Activated T-helper 2 cell treated with anti-CD3 and anti-CD28 coated beads, Interferon-gamma antibody, Interleukin-2, Interleukin-4, amounts not matched to agents 10 μg/mL and 5 μg/mL and 100 μg/mL, durations not matched to agents 14 hours and 24 hours and 36 hours (primary cell): ENCODE measurements around the gene GMEB2. TPM values are rescaled to one million over a fixed set of nuclear protein-coding genes. Genes with fewer than 3 reads are reported as not detected.
A peak's percentile ranks its signal among the peaks of the same experiment; 100 is the strongest.
"Not testable (repeated sequence)": the region's sequence is repeated elsewhere in the genome, so short reads cannot be mapped to it uniquely, and the experiment has no call there.

Experiments
- DNase-seq: peaks from one replicate; pipeline ENCODE4 v3.0.0; 2021; ENCODE audit warnings: low spot score
- H3K27ac Mint-ChIP-seq: one replicate; pipeline ENCODE4 v1.8.0; 2021; ENCODE audit warnings: mixed read lengths
- H3K27me3 Mint-ChIP-seq: one replicate; pipeline ENCODE4 v1.8.0; 2021; ENCODE audit warnings: low read depth, mixed read lengths
- H3K36me3 Mint-ChIP-seq: one replicate; pipeline ENCODE4 v1.8.0; 2021; ENCODE audit warnings: low read depth, mixed read lengths
- H3K4me1 Mint-ChIP-seq: one replicate; pipeline ENCODE4 v1.8.0; 2021; ENCODE audit warnings: low read depth, mixed read lengths
- H3K4me3 Mint-ChIP-seq: one replicate; pipeline ENCODE4 v1.8.0; 2021; ENCODE audit warnings: low read depth, mild to moderate bottlenecking, moderate library complexity, mixed read lengths
- H3K9me3 Mint-ChIP-seq: one replicate; pipeline ENCODE4 v1.8.0; 2021; ENCODE audit warnings: mixed read lengths
- intact Hi-C: fragments of 100-400 bp; cut with micrococcal nuclease; formaldehyde crosslinking; loops from one replicate; pipeline ENCODE4 v1.15.1; 2023
- total RNA-seq: library from RNA; stranded (reverse); gene quantifications from 2 replicates; pipeline ENCODE4 v1.2.3, GENCODE V29; 2022

The GMEB2 gene, protein sequence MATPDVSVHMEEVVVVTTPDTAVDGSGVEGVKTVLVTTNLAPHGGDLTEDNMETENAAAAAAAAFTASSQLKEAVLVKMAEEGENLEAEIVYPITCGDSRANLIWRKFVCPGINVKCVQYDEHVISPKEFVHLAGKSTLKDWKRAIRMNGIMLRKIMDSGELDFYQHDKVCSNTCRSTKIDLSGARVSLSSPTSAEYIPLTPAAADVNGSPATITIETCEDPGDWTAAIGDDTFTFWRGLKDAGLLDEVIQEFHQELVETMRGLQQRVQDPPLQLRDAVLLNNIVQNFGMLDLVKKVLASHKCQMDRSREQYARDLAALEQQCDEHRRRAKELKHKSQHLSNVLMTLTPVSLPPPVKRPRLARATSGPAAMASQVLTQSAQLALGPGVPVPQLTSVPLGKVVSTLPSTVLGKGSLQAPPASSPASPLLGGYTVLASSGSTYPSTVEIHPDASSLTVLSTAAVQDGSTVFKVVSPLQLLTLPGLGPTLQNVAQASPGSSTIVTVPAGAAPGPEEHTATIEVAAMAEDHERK
- 12.4 and 13.6 TPM in 2 replicates for total RNA-seq

DNA sequence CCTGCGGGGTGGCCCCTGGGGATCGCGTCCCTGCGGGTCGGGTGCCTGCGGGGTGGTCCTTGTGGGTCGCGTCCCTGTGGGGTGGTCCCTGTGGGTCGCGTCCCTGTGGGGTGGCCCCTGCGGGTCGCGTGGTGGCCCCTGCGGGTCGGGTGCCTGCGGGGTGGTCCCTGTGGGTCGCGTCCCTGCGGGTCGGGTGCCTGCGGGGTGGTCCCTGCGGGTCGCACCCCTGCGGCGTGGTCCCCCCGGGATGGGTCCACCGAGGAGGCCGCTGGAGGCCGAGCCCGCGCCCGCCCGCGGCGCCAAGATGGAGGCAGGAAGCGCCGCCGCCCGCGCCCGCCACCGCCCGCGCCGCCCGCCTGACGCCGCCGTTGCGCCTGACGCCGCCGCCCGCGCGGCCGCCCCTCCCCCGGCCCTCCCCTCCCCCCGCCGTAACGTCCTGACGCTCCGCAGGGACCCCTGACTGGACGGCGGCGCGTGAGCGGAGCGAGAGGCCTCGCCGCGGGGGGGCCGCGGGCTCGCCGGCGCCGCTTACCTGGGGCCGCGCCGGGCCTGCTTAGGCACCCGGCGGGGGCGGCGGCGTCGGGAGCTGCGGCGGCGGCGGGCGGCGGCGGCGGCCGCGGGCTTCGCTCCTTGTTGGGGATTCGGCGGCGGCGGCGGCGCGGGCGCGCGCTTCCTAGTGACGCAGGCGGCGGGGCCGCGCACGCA is at the start of gene GMEB2:
GMEB2 (minus strand) TSS at position 678 of the 705 bp plus-strand sequence. CDS start 7,704 bp downstream, outside the sequence.
- Mint-ChIP-seq H3K27ac (peak within 1 kb of the TSS; percentile 96), H3K36me3 (peaks cover 28% of the 10 kb centered on the region), H3K4me3 (peak within 1 kb of the TSS; percentile 99), H3K27me3 (no peaks in the 10 kb centered on the region), H3K9me3 (no peaks in the 10 kb centered on the region), H3K4me1 (peaks cover 21% of the 10 kb centered on the region)
- peak; percentile 66 for DNase-seq
- intact Hi-C loops = loop anchor here (1.0 kb wide), 2 partner anchors 9 to 73 kb away; no protein-coding TSS in a partner anchor

GRCh38 chr20:63675681-63676368 is 48.9 kb upstream of the GMEB2 start:
- Mint-ChIP-seq H3K36me3 (peaks cover 28% of the 10 kb centered on the region), H3K27me3 (no peaks in the 10 kb centered on the region), H3K4me1 (no peaks in the 10 kb centered on the region), H3K4me3 (no peak overlapping the region), H3K9me3 (no peaks in the 10 kb centered on the region), H3K27ac (no peak overlapping the region)
- intact Hi-C loops = no loop called here
- no peak for DNase-seq

DNA sequence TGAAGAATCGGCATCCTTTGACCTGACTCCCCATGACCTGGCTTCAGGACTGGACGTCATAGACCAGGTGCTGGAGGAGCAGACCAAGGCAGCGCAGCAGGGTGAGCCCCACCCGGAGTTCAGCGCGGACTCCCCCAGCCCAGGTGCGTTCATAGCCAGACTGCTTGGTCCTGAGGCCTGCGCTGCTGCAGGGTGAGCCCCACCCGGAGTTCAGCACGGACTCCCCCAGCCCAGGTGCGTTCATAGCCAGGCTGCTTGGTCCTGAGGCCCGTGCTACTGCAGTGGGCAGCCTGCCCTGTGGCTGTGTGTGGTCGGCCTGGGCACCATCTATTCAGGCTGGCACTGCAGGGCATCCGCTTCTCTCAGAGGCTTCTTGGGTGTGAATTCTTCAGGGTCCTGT is 47.0 kb upstream of the GMEB2 start:
- Mint-ChIP-seq H3K4me1 (no peaks in the 10 kb centered on the region), H3K27me3 (no peaks in the 10 kb centered on the region), H3K27ac (no peak overlapping the region), H3K4me3 (no peak overlapping the region), H3K9me3 (no peaks in the 10 kb centered on the region), H3K36me3 (peaks cover 36% of the 10 kb centered on the region)
- intact Hi-C loops = no loop called here
- no peak for DNase-seq

DNA sequence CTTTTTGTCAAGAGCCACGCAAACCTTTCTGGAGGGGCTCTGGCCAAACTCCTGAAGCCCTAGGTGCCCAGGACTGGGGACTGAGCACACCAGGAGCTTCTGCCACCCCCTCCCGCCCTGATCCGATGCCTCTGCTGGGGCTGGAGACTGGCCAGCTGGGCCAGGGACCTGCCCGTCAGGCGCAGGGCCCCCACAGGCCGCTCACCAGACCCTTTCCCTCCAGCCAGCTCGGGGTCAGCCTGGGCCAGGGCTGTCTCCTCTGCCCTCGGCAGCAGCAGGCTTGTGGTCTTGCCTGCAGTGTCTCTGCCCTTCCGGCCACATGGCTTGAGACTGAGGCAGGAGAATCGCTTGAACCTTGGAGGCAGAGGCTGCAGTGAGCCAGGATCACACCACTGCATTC is 45.8 kb upstream of the GMEB2 start:
- H3K27me3 Mint-ChIP-seq = no peaks in the 10 kb centered on the region
- H3K36me3 Mint-ChIP-seq = peaks cover 40% of the 10 kb centered on the region
- intact Hi-C loops = no loop called here

GRCh38 chr20:63671695-63672094 is 44.8 kb upstream of the GMEB2 start:
- H3K27ac Mint-ChIP-seq, H3K4me1 Mint-ChIP-seq, intact Hi-C loops, H3K27me3 Mint-ChIP-seq, H3K9me3 Mint-ChIP-seq, H3K4me3 Mint-ChIP-seq, DNase-seq: not testable (repeated sequence)
- H3K36me3 Mint-ChIP-seq = peaks cover 40% of the 10 kb centered on the region

More for the DNA sequence above, 45.8 kb upstream of the GMEB2 start:
- DNase-seq = no peak
- Mint-ChIP-seq H3K4me1 (no peaks in the 10 kb centered on the region), H3K4me3 (no peak overlapping the region), H3K9me3 (no peaks in the 10 kb centered on the region), H3K27ac (no peak overlapping the region)

DNA sequence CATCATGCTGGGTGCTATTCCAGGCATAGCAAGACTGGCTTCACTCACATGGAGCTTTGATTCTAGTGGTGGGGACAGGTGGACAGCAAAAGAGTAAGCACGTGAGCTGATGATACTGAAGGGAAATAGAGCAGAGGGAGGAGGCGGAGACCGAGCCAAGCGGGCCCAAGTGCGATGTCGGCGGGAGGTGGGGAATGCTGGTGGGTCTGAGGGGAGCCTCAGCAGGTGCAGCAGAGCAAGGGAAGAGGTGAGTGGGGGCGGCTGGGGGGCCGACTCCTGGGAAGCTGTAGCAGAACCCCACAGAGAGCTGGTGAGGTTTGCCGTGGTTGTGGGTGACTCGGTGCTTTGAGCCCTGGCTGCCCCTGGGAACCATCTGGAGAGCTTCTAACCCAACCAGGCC is 41.5 kb upstream of the GMEB2 start:
- DNase-seq = no peak
- Mint-ChIP-seq H3K9me3 (no peaks in the 10 kb centered on the region), H3K27ac (no peak overlapping the region), H3K4me1 (no peaks in the 10 kb centered on the region), H3K27me3 (no peaks in the 10 kb centered on the region), H3K36me3 (peaks cover 32% of the 10 kb centered on the region), H3K4me3 (no peak overlapping the region)
- intact Hi-C loops = no loop called here

DNA sequence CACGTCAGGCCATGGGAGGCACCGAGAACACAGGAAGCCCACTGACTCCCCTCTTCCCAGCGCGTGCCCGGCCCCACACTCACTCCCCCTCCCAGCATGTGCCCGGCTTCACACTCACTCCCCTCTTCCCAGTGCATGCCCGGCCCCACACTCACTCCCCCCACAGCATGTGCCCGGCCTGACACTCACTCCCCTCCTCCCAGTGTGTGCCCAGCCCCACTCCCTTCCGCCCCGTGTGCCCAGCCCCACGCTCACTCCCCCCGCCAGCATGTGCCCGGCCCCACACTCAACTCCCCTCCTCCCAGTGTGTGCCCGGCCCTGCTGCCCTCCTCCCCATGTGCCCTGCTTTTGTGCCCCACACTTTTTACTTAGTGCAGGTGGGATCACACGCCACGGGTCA is 41.0 kb upstream of the GMEB2 start:
- Mint-ChIP-seq H3K36me3 (peaks cover 32% of the 10 kb centered on the region), H3K4me3 (no peak overlapping the region), H3K27me3 (no peaks in the 10 kb centered on the region), H3K9me3 (no peaks in the 10 kb centered on the region), H3K4me1 (no peaks in the 10 kb centered on the region), H3K27ac (no peak overlapping the region)
- intact Hi-C loops = no loop called here
- DNase-seq = no peak

- DNase-seq = no peak
- H3K36me3 Mint-ChIP-seq = peaks cover 34% of the 10 kb centered on the region
- no peaks in the 10 kb centered on the region for H3K9me3 Mint-ChIP-seq
- H3K4me3 Mint-ChIP-seq = no peak overlapping the region
- no peak overlapping the region for H3K27ac Mint-ChIP-seq
- H3K27me3 Mint-ChIP-seq = no peaks in the 10 kb centered on the region
- no peaks in the 10 kb centered on the region for H3K4me1 Mint-ChIP-seq
- intact Hi-C loops = no loop called here
Observed at GRCh38 chr20:63665708-63666107, 38.8 kb upstream of the GMEB2 start.

- H3K36me3 Mint-ChIP-seq = peaks cover 31% of the 10 kb centered on the region
- no peaks in the 10 kb centered on the region for H3K27me3 Mint-ChIP-seq
- intact Hi-C loops = no loop called here
- H3K9me3 Mint-ChIP-seq = no peaks in the 10 kb centered on the region
- no peaks in the 10 kb centered on the region for H3K4me1 Mint-ChIP-seq
- no peak overlapping the region for H3K27ac Mint-ChIP-seq
- H3K4me3 Mint-ChIP-seq = no peak overlapping the region
- no peak for DNase-seq
Observed at GRCh38 chr20:63664861-63665594, 38.1 kb upstream of the GMEB2 start.

DNA sequence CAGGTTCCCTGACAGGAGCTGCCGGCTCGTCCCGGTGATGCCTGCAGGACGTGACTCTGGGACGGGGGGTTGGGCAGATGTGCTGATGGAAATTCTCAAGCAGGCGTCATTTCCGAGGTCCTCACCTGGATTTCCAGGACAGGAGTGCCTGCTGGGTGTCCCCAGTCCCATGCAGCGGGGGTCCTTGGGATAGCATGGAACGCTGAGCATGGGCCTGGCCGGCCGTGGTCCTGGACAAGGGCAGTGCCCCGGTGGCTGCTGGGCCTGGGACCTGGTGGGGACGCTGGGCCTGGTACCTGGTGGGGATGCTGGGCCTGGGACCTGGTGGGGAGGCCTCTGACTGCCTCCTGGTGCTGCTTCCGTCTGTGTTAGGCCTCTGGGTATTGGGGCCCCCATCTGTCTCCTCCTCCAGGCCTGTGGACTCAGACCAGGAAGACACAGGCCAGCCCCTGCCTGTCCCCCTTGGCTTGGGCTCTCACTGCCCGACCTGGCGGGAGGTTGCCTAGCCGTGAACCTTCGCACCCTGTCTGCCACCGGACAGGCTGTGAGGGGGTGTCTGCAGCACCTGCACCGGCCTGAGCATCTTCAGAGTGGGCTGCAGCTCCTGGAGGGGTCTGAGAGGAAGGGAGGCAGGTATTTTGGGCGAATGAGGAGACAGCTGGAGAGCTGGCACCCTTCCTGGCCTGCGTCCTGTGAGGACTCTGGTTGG is 37.4 kb upstream of the GMEB2 start:
- Mint-ChIP-seq H3K36me3 (peaks cover 35% of the 10 kb centered on the region), H3K27ac (no peak overlapping the region), H3K4me1 (peaks cover 6% of the 10 kb centered on the region), H3K9me3 (no peaks in the 10 kb centered on the region), H3K4me3 (no peak overlapping the region), H3K27me3 (no peaks in the 10 kb centered on the region)
- DNase-seq = no peak
- intact Hi-C loops = no loop called here

- H3K4me3 Mint-ChIP-seq = no peak overlapping the region
- peaks cover 31% of the 10 kb centered on the region for H3K36me3 Mint-ChIP-seq
- H3K4me1 Mint-ChIP-seq = peaks cover 9% of the 10 kb centered on the region
- H3K27ac Mint-ChIP-seq = no peak overlapping the region
- no peak for DNase-seq
- H3K27me3 Mint-ChIP-seq = no peaks in the 10 kb centered on the region
- intact Hi-C loops = no loop called here
- H3K9me3 Mint-ChIP-seq = no peaks in the 10 kb centered on the region
Observed at GRCh38 chr20:63663332-63664066, 36.6 kb upstream of the GMEB2 start.
